Epidermal melanocyte (primary cell): ENCODE measurements around the gene HYAL1.

Experiments used
- DNase-seq: peaks from one replicate; pipeline ENCODE4 v3.0.0; 2011; ENCODE audit warnings: low spot score; ENCODE audit not compliant: insufficient read length

Gene HYAL1

DNA sequence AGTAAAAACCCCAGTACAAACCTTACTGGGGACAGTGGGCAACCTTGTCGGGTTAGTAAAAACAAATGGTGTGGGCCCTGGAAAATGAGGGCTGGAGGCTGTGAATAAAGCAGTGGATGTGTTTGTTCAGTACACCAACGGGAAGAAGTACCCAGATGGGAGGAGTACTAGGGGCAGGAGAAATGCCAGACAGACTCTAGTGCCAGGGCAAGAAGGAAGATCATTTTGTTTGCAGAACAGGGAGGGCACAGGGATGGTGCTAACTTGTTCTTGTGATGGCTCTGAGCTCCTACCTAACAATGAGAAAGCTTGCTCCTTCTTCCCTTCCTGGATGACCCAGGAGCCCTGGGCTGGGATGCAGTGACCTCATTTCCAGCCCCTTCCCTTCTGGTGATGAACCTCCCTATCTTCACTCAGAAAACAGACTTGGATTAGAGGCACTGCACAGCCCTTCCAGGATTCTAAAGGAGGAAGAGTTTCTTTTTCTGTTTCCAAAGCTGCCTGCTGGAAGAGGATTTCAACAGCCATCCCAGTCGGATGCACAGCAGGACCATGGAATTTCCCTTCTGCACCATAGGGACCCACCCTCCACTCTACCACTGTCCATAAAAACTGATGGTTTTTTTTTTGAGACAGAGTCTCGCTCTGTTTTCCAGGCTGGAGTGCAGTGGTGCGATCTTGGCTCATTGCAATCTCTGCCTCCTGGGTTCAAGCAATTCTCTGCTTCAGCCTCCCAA, 31.1 kb upstream of the HYAL1 start:
- no peak for DNase-seq

DNA sequence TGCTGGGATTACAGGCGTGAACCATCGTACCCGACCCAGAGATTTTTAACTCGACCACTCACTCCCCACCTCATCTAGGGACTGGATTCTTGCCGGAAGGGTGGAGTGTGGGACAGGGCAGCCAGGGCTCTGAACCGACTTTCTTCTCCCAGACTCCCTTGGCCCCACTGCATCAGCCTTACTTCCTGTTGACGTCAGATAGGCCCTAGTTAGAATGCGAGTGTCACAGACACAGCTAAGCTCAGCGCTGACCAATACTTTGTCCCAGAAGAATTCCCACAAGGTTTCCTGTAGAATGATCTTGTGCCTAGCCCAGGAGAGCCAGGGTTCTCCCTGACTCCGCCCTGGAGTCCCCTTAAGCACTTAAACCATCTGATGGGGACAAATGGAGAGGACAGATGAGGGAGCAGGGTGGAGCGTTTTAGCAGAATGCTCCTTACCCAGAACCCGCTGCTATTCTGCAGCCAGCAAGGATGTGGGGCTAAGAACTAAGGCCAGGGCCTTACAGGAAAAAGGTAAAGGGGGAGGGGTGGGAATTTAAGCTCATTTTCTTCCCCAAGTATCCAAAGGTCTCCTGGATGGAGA, 30.5 kb upstream of the HYAL1 start:
- DNase-seq, result no peak

DNA sequence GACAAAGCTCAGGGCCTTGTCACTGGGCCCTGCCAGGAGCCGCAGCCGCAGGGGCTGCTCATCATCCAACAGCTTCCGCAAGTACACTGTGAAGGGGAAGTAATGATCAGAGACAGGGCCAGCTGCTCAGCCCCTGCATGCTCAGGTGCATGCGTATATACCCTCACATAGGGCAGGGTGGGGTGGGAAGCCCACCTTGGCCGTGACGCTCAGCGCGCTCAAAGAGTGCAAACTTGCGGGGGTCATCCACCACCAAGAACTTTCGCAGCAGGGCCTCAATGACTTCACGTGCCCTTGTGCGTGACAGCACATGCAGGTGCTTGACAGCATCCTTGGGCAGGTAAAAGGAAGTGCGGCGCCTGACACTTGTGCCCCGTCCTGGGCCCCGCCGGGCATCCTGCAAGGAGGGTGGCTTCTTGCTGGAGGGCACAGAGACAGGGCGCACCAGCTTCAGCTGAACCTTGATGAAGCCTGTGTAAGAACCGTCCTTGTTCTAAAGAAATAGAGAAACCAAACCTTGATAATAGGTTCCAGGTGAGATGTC, 28.1 kb upstream of the HYAL1 start:
- no peak for DNase-seq

- no peak for DNase-seq
Measured at GRCh38 chr3:50330330-50330729, 27.0 kb upstream of the HYAL1 start.

- peak; percentile 99 for DNase-seq
Measured at GRCh38 chr3:50327943-50328691, 24.7 kb upstream of the HYAL1 start, which contains the start of gene TUSC2. TSS of gene TUSC2 (minus strand) at chr3:50328223. CDS start at chr3:50328099, 124 bp downstream.

- no peak for DNase-seq
Measured at GRCh38 chr3:50327129-50327528, 23.8 kb upstream of the HYAL1 start.

DNA sequence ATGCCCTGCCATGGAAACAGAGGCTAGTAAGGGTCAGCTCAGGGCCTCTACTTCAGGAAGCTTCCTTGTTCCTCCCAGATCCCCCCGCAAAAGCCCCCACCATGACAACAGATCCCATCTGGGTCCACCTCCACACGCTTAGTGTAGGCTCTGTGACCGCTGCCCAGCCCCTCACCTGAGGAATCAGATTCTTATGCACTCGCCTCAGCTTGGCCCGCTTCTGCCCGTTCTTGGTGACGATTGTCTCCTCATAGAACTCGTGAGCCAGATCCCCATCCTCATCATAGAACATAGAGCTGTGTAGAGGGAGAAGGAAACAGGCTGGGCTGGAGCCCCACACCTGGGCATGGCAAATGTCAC, 22.8 kb upstream of the HYAL1 start:
- no peak for DNase-seq

GRCh38 chr3:50325497-50326181, 22.3 kb upstream of the HYAL1 start:
- DNase-seq, result no peak

DNA sequence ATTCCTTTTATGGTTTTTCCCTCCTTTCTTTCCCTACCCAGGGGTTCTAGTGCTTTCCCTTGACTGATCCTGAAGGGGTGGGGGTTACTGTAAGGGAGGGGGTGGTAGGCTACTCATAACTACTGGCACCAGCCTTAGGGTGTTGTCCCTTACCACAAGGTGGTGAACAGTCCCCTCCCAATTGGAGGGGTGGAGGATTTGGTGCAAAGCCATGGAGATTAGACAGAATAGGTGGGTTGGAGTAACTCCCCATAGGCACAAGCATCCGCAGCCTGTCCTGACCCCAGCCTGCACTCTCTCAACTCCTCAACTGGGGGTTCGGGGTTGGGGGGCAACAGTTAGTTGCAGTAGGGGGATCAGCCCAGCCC, 21.7 kb upstream of the HYAL1 start:
- DNase-seq, result no peak

- peak; percentile 81 for DNase-seq
Measured at GRCh38 chr3:50324351-50325112, 21.2 kb upstream of the HYAL1 start.

GRCh38 chr3:50323614-50324199, 20.3 kb upstream of the HYAL1 start:
- DNase-seq, result no peak

- no peak for DNase-seq
Measured at GRCh38 chr3:50323092-50323600, 19.8 kb upstream of the HYAL1 start.

- no peak for DNase-seq
Measured at GRCh38 chr3:50322386-50323091, 19.2 kb upstream of the HYAL1 start, which contains the start of gene HYAL2. TSS of gene HYAL2 (minus strand) at chr3:50322745. CDS start at chr3:50320489, 2,256 bp downstream.

DNA sequence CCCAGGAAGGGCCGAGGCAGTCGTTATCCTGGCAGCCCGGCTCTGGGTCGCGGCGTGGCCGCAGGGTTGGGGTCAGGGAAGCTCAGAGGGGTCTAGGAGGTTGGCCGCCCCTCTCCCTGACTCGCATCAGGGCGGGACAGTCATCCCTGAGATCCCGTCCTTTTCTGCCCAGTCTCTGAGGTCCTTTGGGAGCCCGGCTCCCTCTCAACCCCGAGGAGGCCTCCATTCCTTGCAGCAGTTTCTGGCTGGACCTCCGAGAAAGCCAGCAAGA, 18.7 kb upstream of the HYAL1 start:
- DNase-seq, result no peak

GRCh38 chr3:50321336-50322114, 18.2 kb upstream of the HYAL1 start:
- peak; percentile 80 for DNase-seq

DNA sequence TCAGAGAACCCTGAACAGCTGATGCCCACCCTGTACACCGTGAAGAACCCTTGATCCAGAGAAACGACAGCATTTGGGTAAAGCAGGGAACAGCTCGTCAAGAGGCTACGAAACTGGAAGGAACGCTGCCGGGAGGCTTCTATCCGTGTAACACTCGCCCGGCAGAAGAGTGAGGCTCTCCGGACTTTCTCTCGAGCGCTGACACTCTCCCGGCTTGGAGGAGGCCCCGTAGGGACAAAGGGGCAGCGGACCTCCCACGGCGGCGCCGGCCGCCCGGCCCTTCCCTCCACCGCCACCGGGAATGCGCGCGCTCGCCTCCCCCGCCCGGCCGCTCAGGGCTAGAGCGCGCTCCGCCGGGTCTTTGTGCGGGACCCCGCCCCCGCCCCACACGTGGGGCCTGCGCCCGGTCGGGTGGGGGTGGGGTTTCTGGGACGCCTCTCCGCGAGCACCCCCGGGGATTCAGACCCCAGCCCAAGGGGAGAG, 17.5 kb upstream of the HYAL1 start:
- peak; percentile 47 for DNase-seq

DNA sequence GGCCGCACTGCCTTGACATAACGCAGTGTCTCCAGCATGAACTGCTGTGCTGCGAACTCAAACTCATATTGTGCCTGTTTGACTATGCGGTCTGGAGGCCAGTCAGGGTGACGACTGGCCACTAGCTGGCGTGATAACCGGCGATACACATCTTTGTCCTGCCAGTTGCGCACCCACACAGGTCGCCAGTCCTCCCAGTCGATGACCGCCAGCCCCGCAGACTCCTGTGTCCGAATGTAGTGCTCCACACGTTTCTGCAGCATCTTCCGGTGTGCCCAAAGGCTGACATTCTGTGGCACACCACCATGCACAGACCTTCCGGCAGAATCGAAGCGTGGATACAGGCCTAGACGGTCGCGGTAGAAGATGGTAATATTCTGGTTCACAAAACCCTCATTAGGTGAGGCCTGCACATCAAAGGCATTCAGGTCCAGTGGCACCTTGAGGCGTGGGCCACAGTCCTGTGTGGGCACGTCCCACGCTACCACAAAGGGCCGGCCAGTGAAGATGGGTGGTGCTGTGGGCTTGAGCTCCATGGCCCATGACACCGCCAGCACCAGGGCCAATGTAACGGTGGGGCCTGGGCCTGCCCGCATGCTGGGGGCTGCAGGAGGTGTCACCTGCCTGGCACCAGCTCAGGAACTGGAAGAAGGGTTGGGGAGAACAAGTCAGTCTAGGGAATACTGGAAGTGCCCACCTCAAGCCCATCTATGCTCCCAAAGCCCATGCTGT, 16.7 kb upstream of the HYAL1 start:
- DNase-seq, result no peak

DNA sequence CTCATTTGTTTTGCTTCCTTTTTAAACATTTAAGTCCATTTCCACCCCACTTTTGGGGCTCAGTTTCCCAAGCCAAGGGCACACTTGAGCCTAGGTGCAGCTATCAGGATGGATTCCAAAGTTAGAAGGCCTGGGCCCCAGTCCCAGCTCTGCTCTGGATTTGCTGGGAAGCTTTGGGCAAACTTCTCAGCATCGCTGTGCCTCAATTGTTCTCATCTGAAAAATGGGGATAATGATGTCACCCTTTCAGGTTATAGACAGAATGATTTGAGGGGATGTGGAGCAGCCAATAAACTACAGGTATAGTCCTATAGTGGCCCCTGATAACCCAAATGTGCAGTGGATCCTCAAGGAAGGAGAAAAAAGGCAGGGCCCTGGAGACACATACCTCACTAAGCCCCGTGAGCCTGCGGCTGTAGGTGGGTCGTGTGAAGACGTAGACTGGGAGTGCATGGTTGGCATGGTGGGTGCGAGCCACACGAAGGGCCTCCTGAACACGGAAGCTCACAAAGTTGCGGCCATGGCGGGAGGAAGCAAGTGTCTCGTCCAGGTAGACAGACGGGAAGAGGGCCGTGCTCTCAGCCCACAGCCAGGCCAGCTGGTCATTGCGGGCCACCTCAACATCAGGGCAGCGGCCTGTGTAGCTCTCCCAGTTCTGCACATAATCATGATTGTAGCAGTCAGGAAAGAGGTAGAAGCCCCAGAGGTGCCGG, 16.0 kb upstream of the HYAL1 start:
- DNase-seq, result no peak
